Epithelial cell of prostate (primary cell): ENCODE results near the gene FERMT1.
"Not testable (repeated sequence)": the region's sequence is repeated elsewhere in the genome, so short reads cannot be mapped to it uniquely, and the experiment has no call there.

Source experiments
- DNase-seq: peaks from one replicate; pipeline ENCODE4 v3.0.0-alpha.2; 2011; ENCODE audit warnings: low read depth, low spot score
- H3K27ac ChIP-seq: fragments of 450-650 bp; 2 replicates; pipeline ENCODE4 v1.5.1; 2017; ENCODE audit warnings: mild to moderate bottlenecking

FERMT1 gene

DNA sequence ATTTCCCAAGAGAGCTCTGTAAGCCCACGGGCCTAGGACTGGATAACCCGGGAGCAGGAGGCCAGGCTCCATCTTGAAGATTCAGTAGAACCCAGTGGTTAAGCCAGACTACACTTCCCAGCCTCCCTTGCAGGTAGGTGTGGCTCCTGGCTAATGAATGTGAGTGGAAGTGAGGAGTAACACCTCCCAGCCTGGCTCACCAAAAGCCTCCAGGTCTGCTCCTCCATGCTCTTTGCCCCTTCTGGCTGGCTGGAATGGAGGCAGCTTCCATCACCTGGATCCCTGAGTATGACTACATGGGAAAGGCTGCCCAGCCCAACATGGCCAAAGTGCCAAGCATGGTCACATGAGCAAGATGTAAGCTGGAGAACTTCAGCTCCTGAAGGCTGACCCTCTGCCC lies 78.7 kb downstream of the FERMT1 start:
- H3K27ac ChIP-seq = no peak overlapping the region
- DNase-seq = no peak

DNA sequence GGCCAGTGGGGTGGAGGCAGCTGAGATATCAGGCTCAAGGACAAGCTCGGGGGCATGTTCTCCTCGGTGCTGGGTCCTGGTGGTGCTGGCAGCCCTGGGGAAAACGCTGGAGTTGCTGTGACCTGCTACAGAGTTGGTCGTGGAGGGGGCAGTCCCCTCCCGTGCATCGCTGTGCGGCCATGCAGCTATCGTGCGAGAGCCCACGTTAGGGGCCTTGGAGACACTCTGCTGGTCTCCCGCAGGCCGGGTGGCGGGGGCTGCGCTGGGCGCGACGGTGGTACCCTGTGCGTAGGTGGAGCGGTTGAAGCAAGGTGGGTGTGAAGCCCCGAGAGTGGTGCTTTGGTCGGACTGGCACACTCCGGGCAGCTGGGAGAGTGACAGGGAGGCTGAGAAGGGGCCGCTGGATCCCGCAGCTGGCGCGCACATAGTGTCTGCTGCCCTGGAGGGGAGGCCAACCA lies 81.0 kb downstream of the FERMT1 start:
- no peak for DNase-seq
- H3K27ac ChIP-seq = no peak overlapping the region

DNA sequence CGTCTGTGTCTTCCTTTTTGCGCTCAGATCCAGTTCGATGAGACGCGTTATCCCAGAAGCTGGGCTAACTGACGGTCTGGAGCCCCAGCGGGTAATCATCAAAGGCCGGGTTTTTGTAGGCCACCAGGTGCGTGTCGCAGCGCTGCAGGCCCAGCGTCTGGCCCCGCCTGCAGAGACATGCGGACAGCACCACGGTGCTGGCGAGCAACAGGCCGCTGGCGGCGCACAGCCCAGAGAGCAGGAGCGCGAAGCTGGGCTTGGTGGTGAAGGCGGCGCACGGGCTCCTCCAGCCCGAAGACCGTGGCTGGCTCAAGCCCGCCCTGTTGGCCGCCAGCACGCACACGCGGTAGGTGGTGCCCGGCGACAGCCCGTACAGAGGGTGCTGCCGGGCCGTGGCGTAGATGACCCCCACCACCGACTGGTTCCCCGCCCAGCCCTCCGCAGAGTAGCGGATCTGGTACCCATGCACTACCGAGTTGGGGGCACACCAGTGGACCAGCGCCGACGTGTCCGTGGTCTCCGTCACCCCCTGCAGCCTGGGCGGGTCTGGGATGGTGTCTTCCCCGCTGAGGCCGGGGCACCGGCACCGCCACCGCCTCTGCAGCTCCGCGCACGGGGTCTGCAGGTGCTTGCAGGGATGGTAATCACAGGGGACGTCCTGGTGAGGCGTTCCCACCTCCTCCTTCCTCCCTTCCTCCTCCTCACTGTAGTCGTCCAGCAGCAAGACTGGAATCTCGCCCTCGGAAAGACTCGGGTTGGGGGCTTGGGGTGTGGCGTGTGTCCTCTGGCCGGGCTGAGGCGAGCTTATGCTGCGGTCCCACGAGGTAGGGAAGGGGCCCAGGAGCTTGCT lies 81.6 kb downstream of the FERMT1 start:
- no peak overlapping the region for H3K27ac ChIP-seq
- DNase-seq = no peak

DNA sequence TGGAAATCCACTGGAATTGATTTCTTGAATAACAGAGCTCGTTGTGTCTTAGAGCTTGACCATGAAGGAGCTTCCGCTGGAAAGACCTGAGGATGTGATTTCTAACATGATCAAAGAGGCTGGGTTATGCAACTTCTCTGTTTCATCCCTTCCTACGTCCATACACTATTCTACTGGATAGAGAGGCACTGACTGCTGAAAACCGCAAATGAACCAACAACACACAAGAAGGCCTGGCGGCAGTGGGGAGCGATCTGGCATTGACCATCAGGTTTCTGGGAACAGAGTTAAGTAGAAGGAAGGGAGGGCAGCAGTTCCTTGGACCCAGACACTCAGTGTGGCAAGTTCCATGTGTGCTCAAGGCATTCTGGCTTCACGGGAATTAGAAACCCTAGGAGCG lies 82.3 kb downstream of the FERMT1 start:
- H3K27ac ChIP-seq = no peak overlapping the region
- DNase-seq = no peak

DNA sequence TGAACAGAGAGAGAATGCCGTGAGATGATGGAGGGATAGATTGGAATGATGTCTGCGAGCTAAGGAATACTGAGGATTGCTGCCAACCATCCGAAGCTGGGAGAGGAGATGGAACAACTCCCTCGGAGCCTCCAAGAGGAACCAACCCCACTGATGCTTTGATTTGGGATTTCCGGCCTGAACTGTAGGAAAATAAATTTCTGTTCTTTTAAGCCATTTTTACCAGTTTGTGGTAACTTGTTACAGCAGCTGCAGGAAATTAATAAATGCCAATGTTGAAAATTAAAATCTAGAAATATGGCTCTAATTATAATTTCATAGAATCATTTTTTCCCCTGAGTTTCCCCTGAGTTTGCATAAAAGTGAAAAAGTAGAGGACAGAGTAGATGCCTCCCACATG lies 83.1 kb downstream of the FERMT1 start:
- no peak for DNase-seq
- H3K27ac ChIP-seq = no peak overlapping the region

DNA sequence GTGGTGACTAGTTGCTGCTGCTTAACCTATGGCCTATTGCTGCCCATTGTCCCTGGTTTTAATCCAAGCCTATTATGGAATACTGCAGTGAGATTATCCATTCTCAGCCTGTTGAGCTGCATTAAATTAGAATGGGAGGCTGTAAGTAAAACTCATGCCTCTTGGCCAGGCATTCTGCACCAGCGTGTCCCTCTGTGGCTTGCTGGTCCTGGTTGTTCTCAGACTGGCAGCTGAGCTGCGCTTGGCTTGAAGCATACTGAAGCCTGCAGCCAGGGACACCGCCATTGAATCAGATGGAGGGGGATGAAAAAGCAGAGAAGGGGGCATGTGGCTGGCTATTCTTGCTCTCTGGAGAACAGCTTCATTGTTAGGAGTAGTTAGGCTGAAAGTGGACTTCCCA lies 84.6 kb downstream of the FERMT1 start:
- no peak overlapping the region for H3K27ac ChIP-seq
- no peak for DNase-seq

DNA sequence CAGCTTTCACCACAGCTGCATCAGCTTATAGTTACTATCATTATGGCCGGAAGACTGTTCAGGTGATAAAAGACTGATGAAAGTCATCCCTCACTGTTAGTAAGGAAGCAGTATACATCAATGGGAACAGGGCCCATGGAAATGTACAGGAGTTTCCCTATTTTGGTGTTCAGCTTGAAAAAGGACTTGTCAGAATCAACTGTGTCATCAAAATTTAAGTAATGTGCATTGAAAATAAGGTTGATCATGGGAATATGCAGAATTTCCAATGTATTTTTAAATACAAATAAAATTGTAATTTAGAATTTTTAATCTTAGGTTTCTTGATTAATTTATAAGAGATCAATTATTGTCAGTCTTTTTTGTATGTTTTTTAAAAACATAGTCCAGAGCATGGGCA lies 85.7 kb downstream of the FERMT1 start:
- no peak for DNase-seq
- H3K27ac ChIP-seq = no peak overlapping the region

DNA sequence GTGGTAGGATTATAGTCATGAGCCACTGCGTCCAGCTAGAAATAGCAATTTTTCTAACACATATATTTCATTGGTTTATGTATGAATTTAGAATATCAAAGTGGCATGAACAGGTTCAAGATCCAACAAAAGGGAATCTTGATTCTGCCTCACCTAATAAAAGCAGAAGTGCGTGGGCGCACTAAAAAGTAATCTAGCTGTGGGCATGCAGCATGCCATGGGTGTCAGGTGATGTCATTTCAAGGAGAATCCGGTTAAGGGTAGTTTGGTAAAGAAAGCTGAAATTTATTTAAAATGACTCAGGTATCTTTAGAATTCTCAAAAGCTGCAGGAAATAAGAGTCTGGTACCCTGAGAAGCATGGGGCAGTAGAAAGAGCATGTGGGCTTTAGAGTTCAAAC lies 86.6 kb downstream of the FERMT1 start:
- H3K27ac ChIP-seq = no peak overlapping the region
- DNase-seq = no peak

DNA sequence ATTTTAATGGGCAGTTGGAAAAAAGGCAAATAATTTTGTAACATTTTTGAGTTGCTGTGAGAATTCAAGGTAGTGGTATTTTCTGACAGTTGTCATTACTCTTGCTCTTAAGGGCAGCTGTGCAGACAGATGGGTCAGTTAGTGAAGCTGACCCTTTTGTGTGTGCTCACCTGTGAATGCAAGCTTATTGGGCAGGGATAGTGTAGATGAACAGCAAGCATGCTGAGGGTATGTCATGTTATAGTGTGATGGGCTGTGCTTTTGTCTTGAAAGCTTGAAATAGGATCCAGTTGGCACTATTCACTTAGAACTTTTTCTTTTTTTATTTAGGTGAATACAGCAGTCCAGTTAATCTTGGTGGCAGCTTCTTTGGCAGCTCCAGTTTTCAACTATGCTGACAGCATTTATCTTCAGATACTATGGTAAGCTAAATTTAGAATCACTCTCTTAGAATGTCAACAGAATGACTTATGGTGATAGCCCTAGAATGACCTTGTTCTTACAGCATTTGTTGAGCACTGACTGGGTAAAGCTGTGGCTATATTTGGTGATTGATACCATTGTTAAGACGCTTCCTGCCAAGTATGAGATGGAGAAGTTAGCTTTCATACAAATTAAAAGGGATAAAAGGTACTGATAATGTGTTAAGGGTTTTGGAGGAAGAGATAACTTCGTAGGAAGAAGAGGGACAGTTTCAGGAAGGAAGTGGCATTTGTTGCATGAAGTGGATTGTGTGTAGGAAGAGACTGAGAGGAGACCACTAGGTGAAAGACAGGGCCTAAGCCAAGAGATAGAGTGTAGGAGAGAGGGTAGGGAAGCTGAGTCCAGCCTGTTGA lies 88.5 kb downstream of the FERMT1 start:
- DNase-seq = no peak
- H3K27ac ChIP-seq = no peak overlapping the region

DNA sequence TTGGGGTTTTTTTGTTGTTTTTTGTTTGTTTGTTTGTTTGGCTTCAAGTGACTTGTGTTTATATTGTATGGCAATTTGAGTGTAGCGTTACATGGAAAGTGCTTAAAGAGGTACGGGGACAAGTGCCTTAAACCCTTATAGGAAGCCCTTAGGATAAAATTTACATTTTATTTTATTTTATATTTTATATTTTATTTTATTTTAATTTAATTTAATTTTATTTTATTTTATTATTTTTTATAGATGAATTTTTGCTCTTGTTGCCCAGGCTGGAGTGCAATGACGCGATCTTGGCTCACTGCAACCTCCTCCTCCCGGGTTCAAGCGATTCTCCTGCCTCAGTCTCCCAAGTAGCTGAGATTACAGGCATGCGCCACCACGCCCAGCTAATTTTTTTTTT lies 89.9 kb downstream of the FERMT1 start:
- not testable (repeated sequence) for DNase-seq, H3K27ac ChIP-seq

DNA sequence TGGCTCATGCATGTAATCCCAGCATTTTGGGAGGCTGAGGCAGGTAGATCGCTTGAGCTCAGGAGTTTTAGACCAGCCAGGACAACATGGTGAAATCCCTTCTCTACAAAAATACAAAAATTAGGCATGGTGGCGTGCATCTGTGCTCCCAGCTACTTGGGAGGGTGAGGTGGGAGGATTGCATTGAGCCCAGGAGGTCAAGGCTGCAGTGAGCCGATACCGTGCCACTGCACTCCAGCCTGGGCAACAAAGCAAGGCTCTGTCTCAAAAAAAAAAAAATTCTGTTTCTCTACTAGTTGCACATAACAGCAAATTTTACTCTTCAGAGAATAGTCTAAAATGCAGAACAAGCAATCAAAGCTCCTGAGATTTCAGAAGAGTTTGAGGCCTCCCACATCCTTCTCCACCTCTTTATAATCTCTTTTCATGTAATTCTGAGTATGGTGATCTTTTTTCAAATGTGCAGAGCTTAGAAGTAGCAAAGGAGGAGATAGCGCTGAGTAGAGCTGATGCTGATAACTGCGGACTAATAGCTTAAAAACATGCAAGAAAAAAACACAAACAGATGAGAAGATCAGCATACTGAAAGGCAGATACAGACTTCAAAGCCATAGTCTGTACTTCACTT lies 92.3 kb downstream of the FERMT1 start:
- no peak overlapping the region for H3K27ac ChIP-seq

DNA sequence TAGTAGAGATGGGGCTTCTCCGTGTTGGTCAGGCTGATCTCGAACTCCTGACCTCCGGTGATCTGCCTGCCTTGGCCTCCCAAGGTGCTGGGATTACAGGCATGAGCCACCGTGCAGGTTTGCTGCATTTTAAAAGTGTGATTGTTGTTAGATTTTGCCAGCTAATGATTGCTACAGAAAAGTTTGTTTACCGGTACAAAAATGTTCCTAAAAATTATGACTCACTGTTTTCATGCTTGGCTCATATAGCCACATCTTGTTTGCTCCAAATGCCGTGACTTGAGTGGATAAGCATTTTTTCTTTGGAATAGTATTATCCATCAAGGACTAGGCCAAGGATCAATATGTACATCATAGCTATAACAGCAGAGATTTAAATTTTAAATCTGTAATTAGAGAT lies 93.3 kb downstream of the FERMT1 start:
- no peak overlapping the region for H3K27ac ChIP-seq
- no peak for DNase-seq

More for the DNA sequence above, 92.3 kb downstream of the FERMT1 start:
- no peak for DNase-seq

DNA sequence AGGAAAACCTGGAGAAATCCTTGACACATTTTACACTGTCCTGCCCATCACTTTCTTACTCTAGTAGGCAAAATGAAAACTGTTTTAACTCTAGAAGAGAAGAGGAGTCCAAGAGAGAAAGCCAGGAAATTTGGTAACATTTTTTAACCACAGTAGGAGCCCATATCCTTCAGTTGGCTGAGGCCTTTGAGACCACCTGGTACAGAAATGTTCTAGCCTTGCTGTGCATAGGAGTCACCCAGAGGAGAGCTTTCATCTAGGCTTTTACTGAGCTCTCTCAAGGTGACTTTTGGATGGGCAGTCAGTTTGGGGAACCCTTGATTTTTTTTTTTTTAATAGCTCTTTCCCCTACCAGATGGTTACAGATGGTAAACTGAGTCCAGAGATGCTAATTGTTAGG lies 94.0 kb downstream of the FERMT1 start:
- H3K27ac ChIP-seq = no peak overlapping the region
- DNase-seq = no peak

DNA sequence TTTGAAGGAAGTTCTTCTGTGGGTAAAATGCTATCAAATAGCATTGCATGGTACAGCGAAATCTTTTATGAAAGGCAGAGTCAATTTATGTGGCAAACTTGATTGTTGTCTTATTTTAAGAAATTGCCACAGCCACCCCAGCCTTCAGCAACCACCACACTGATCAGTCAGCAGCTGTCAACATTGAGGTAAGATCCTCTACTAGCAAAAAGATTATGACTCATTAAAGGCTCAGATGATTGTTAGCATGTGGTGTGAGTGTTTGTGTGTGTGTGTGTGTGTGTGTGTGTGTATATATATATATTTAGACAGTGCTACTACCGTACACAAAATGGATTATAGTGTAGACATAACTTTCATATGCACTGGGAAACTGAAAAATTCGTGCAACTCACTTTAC lies 96.8 kb downstream of the FERMT1 start:
- DNase-seq = peak; percentile 36
- no peak overlapping the region for H3K27ac ChIP-seq
